Measurements from ENCODE around the gene MALRD1.

MALRD1 gene

GRCh38 chr10:19111501-19112267 is 63.1 kb downstream of the MALRD1 start:
- no peak for DNase-seq

- DNase-seq, result no peak
Observed at GRCh38 chr10:19117438-19117837, 68.8 kb downstream of the MALRD1 start.

- no peak for DNase-seq
Observed at GRCh38 chr10:19119191-19119590, 70.6 kb downstream of the MALRD1 start.

GRCh38 chr10:19120381-19120908 is 71.8 kb downstream of the MALRD1 start:
- no peak for DNase-seq

DNA sequence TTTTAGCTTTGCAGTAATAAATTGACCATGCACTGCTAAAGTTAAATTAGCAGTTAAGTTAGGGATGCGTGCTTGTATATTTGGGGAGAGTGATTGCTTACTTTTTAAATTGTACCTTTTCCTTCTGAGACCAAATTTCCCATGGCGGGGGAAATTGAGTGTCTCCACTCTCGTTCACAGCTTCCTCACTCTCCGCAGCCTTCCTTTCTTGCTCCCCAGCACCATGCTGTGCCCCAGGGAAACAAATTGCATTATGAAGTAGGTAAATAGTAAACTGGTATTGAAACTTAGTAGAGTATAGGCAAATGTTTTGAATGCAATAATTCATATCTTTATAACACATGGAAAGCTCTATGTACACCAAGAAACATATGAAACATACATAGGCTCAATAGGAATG is 85.4 kb downstream of the MALRD1 start:
- DNase-seq, result no peak

DNA sequence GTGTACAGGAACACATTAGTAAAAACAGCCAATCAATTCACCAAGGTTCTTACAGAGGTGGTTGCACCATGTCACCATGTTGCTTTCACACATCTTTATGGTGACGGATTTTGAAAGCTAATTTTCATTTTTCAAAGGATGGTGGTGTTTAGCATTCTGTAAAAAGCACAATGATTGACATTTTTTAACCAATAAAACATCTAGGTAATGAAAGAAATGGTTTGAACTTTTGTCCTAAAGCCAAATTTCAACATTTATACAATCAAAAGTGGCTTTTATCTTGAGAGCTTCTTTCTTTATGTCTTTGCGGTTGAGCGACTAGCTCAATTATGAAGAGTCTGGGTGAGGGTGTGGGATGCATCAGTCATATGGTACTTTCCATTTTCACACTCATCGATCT is 94.4 kb downstream of the MALRD1 start:
- no peak for DNase-seq

DNA sequence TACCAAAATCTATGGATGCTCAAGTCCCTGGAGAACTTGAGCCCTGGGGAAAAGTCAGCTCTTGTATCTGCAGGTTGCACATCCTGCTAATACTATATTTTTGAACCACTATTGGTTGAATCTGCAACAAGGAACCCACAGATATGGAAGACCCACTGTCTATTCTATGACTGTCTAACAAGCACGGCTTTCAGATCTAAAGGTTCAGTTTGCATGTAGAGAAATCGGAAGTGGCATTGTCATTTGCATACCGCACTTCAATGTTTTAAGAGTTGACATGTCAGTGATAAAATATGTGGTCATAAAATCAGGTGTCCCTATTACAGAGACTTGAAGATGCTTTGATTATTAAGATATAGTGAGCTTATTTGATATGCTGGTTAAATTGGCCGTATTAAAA is 95.6 kb downstream of the MALRD1 start:
- DNase-seq, result no peak

- no peak for DNase-seq
Observed at GRCh38 chr10:19154375-19154774, 105.8 kb downstream of the MALRD1 start.

- no peak for DNase-seq
Observed at GRCh38 chr10:19158358-19158757, 109.8 kb downstream of the MALRD1 start.

DNA sequence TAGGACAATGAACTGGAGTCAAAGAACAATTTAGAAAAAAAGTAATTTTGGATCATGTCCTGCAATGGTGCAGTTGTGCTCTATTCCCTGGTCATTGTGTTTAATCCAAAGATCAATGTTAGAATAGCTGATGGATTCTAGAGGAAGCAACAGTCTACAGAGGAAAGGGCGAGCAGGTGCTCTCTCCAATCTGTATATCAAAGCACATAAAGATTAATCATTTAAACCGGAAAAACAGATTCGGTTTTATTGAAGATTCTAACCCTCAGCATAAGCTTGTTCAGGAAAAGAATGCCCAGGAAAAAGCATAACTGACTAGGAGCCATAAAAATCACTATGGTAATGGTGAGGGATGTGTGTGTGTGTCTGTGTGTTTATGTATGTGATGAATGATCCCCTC is 110.3 kb downstream of the MALRD1 start:
- no peak for DNase-seq

- DNase-seq, result no peak
Observed at GRCh38 chr10:19164461-19164860, 115.9 kb downstream of the MALRD1 start.

GRCh38 chr10:19168584-19168983 is 120.0 kb downstream of the MALRD1 start:
- no peak for DNase-seq

DNA sequence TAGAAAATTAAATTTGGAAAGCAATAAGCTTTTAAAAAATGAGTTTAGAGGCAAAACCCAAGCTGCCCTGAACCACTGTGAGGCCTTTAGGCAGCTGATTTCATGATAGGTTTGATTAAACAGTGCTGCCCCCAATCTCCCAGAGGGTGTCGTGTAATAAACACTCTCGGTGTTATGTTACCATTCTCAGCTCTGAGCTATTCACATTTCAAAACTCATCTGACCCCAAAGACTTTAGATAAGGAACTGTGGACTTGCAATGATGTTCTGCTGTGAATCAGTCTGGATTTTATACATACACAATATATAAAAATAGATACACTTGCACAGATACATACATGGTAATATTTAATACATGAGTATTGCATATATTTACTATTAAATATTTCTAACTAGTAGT is 120.4 kb downstream of the MALRD1 start:
- DNase-seq, result no peak

- no peak for DNase-seq
Observed at GRCh38 chr10:19169684-19170083, 121.1 kb downstream of the MALRD1 start.

DNA sequence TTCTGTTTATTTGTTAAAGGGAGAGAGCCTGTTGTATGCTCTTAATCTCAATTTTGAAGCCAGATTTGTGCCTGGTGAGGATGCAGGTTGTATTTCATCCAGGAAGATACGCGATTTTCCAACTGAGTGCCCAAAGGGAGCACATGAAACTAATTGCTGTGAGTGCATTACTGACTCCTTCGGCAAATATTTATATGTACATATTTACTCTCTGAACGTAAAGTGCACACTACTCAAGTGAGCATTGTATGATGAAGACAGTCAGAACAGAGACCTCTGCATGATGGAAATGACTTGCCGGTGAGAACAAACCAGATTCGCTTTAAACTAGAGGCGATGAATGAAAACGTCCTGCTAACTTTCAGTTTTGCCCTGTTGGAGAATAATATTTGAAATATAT is 130.1 kb downstream of the MALRD1 start:
- DNase-seq, result peak; percentile 0

- no peak for DNase-seq
Observed at GRCh38 chr10:19184891-19185290, 136.3 kb downstream of the MALRD1 start.

DNA sequence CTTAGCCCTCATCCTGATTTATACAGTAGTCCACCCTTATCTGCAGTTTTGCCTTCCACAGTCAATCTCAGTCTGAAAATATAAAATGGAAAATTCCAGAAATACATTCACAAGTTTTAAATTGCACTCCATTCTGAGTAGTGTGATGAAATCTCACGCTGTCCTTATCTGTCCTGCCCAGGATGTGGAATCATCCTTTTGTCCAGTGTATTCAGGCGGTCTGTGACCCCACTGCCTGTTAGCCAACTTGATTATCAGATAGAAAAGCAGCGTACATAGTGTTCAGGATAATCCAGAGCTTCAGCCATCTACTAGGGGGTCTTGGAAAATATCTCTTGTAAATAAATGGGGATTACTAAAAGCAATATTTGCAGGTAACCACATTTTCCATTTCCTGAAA is 146.3 kb downstream of the MALRD1 start:
- no peak for DNase-seq

DNA sequence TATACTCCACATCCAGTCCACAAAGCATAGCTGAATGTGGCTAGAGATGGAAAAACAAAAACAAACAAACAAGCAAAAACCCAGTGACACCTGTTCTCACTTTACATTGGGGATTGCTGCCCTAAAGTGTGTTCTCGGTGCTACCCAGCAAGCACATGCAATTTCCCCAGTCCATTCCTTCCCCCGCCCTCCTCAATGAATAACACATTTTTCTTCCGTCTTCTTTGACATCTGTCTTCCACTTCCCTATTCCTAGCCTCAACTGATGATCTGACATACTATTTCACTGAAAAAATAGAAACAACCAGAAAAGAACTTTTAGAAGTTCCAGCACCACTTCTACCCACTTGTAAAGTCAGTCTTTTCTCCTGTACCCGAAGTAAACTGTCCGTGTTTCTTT is 147.1 kb downstream of the MALRD1 start:
- no peak for DNase-seq

- DNase-seq, result no peak
Observed at GRCh38 chr10:19200211-19200610, 151.6 kb downstream of the MALRD1 start.

DNA sequence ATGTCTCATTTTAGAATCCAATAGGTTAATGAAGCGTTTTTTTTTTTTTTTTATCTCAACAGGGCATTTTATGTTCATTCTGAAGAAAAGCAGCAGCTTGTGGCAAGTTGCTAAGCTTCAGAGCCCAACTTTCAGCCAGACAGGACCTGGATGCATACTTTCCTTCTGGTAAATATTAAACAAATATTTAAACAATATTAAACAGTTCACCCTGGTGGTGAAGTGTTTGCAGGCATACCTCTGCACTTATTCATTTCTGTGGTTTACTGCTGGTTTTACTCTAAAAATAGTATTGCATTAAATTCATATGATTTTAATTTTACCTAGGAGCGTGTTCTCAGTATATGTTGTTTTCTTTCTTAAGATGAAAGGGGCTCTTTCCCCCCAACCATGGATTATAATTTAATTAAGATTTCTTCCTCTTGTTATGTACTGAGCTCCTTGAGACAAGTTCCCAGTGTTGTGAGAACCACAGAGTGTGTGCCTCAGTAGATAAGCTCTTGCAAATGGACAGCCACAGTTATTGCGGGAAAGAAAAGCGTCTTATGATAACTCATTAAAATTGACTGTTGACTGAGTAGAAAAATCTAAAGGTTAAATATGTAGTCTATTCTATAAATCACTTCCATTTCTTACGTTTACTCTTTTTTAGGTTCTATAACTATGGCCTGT is 155.8 kb downstream of the MALRD1 start:
- no peak for DNase-seq

GRCh38 chr10:19209319-19209718 is 160.7 kb downstream of the MALRD1 start:
- DNase-seq, result no peak

DNA sequence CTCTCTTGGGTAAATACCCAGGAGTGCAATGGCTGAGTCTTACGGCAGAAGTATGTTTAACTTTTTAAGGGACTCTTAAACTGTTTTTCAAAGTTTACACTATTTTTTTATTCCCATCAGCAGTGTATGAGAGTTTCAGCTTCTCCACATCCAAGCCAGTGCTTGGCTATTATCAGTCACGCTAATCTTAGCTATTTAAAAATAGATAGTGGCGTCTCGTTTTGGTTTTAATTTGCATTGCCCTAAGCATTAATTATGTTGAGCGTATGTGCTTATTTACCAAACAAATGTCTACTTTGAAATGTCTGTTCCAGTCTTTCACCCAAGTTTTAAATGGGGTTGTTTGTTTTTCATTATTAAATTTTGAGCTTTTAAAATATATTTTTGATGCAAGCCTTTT is 164.0 kb downstream of the MALRD1 start:
- DNase-seq, result no peak

DNA sequence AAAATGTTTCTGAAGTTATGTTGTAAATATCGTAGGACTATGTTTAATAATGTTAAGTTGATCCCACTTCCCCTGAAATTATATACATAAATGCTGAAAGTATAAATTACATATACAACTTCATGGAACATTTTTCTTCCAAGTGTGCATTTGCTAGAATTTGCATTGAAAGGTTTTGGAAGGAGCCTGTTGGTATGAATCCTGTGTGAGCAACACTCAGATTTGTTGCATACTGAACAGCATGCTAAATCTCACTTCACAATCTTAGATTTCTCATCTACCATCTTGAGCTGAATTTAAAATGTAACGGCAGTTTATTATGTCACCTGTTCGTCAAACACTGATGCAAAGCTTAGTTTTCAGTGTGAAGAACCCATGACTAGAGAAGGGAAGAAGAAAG is 172.6 kb downstream of the MALRD1 start:
- no peak for DNase-seq

- DNase-seq, result no peak
Observed at GRCh38 chr10:19226025-19226424, 177.4 kb downstream of the MALRD1 start.

- no peak for DNase-seq
Observed at GRCh38 chr10:19231034-19231433, 182.4 kb downstream of the MALRD1 start.

Measured in activated CD4-positive, alpha-beta T cell treated with anti-CD3 and anti-CD28 coated beads, Interleukin-2, Interleukin-6, amounts not matched to agents 100 ng/mL and 50 ng/mL, durations not matched to agents 16 hours and 8 hours (primary cell).